CD1c-positive myeloid dendritic cell (primary cell): ENCODE results near the gene HCRTR1.
A peak's percentile ranks its signal among the peaks of the same experiment; 100 is the strongest.
"Not testable (repeated sequence)": the region's sequence is repeated elsewhere in the genome, so short reads cannot be mapped to it uniquely, and the experiment has no call there.

Experiments used
- DNase-seq: peaks from one replicate; pipeline ENCODE4 v3.0.0-alpha.2; 2016; ENCODE audit errors: extremely low spot score

HCRTR1 gene

DNA sequence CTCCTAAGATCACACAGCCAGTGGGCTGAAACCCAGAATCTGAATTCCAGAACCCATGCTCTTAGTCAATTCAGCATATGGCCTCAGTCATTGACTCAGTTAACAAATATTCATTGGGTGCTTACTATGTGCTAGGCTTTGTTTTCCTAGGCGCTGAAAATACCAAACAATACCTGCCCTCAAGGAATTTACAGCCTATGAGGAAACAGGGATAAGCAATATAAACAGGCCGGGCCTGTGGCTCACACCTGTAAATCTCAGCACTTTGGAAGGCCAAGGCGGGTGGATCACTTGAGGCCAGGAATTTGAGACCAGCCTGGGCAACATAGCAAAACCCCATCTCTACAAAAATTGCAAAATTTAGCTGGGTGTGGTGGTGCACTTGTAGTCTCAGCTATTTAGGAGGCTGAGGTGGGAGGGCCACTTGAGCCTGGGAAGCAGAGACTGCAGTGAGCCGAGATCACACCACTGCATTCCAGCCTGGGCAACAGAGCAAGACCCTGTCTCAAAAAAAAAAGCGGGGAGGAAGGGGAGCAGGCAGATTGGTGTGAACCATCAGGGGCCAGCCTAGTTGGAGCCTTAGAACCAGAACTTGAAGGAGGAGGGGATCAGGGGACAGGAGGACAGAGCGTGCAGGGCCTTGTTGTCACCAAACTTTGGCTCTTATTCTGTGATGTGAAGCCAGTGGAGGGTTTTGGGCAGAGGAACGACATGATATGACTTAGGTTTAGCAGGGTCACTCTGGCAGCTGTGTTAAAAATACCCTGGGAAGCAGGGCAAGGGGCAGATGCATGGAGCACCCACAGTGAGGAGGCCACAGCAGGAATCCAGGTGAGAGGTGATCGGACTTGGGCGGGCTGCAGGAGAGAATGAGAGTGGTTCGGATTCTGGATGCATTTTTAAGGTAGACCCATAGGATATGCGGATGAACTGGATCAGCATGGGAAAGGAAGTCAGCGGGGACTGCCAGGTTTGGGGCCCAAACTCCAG is 35.4 kb upstream of the HCRTR1 start:
- no peak for DNase-seq

DNA sequence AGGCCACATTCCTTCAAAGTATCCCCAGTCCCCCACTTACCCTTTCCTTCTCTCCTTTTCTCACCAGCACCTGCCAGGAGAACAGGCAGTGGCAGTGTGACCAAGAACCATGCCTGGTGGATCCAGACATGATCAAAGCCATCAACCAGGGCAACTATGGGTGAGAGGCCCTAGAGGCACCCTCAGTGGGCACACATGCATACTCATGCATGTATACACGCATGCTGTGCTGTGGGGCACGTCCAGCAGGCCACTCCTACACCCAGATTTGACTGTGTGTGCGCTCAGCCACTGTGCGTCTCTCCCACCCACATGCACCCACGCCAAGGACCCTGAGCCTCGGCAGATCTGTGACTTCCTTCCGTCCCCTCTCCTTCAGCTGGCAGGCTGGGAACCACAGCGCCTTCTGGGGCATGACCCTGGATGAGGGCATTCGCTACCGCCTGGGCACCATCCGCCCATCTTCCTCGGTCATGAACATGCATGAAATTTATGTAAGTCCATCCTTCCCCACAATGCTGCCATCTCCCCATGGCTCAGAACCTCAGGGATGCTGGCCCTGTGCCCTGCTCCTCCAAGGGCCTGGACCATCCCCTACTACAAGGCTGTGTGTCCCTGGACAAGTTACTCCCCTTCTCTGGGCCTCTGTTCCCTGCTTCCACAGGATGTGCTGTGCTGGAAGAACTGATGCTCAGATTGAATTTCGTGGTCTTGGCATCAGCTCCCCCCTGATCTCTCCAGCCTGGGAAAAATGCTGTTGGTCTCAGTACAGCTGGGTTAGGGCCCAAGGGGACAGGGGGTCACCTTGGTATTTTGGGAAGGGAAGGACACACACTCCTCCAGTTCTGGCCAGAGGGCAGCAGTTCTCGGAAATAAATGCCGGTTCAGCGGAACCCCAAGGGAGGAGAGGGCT is 34.2 kb upstream of the HCRTR1 start:
- no peak for DNase-seq

DNA sequence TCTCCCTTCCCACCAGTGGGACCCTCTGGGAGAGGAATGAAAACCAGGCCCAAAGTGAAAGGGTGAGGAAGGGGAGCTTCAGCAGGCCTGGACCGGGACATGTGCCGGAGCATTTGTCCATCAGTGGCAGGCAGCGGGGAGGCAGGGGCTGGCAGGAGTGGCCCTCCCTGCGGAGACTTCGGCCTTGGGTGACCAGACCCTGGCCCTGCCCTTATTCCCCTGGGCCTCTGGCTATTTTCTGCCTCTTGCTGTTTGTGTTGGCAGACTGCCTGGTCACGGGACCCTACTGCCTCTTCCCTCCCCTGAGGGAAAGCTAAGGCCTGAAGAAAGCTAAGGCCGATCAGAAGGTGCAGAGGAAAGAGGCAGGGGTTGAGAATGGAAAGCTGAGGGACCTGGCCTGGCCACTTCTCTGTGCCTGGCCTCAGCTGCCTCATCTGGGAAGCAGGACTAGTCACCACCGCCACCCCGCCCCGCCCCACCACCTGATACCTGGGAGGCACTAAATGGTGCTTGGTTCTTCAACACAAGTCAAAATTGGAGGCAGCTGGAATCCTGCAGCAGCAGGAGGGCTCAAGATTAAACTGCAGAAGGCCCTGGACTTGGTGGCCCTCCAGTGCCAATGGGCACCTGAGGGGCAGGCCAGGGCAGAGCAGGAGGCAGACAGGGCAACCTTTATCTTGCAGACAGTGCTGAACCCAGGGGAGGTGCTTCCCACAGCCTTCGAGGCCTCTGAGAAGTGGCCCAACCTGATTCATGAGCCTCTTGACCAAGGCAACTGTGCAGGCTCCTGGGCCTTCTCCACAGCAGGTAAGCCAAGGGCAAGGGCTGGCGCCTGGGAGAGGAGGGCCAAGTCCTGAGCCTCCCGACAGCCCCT is 33.3 kb upstream of the HCRTR1 start:
- no peak for DNase-seq

DNA sequence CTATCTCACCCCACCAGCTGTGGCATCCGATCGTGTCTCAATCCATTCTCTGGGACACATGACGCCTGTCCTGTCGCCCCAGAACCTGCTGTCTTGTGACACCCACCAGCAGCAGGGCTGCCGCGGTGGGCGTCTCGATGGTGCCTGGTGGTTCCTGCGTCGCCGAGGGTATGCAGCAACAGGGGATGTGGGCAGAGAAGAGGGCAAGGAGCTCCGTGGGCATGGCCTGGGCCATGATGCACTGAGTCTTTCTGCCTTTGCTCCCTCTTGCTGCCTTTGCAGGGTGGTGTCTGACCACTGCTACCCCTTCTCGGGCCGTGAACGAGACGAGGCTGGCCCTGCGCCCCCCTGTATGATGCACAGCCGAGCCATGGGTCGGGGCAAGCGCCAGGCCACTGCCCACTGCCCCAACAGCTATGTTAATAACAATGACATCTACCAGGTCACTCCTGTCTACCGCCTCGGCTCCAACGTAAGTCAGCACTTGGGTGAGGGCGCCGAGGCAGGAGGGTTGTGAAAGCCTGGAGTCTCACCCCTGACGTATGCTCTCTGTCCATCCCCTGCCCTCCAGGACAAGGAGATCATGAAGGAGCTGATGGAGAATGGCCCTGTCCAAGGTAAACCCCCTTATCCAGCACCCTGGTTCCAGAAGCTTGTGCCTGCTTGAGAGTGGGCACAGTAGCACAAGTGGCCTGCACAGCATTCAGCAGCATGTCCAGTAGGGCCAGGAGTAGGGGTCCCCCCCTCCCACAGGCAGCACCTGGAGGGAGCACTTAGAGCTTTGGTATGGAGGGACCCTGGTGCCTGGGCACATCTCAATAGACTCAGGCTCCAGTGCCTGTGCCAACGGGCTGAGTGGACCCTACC is 32.4 kb upstream of the HCRTR1 start:
- no peak for DNase-seq

DNA sequence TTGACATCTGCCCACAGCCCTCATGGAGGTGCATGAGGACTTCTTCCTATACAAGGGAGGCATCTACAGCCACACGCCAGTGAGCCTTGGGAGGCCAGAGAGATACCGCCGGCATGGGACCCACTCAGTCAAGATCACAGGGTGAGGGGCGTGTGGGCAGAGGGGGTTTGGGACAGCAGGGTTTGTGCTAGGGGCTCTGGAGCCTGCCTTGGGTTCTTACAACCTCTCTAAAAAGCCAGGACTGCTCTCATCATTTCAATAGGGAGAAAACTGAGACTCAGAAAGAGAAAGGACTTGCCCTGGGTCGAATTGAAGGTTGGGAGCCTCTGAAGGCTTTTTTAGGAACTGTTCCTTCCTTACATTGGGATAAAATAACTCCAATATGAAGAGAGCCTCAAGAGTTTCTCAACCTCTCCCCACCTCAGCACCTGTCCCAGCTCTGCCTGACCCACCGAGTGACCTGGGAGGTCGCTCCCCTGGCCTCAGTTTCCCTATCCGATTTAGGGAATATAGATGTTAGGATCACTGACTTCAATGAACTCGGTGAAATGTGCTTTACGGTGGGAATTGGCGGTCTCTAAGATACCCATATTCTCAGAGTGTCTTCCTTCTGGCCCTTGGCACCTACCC is 31.6 kb upstream of the HCRTR1 start:
- no peak for DNase-seq

DNA sequence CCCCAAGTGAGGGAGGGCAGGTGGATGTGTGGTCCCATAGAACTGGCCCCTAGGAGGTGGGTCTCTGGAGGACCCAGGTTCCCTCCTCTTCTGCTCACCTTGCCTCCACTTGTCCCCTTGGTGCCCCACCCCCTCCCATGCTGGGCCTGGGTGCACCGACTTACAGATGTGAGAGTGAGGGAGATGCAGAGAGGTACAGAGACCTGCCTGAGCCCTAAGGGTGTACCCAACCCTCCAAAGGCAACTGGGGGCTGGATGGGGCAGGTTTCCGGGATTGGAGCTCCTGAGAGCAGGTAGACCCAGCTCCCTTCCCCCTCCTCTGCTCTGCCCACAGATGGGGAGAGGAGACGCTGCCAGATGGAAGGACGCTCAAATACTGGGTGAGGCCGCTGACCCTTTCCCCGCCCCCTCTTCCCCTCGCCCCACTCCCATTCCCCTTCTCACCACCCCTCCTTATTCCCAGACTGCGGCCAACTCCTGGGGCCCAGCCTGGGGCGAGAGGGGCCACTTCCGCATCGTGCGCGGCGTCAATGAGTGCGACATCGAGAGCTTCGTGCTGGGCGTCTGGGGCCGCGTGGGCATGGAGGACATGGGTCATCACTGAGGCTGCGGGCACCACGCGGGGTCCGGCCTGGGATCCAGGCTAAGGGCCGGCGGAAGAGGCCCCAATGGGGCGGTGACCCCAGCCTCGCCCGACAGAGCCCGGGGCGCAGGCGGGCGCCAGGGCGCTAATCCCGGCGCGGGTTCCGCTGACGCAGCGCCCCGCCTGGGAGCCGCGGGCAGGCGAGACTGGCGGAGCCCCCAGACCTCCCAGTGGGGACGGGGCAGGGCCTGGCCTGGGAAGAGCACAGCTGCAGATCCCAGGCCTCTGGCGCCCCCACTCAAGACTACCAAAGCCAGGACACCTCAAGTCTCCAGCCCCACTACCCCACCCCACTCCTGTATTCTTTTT is 30.8 kb upstream of the HCRTR1 start:
- DNase-seq, result peak; percentile 55

DNA sequence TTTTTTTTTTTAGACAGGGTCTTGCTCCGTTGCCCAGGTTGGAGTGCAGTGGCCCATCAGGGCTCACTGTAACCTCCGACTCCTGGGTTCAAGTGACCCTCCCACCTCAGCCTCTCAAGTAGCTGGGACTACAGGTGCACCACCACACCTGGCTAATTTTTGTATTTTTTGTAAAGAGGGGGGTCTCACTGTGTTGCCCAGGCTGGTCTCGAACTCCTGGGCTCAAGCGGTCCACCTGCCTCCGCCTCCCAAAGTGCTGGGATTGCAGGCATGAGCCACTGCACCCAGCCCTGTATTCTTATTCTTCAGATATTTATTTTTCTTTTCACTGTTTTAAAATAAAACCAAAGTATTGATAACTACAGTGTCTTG is 30.2 kb upstream of the HCRTR1 start:
- not testable (repeated sequence) for DNase-seq

DNA sequence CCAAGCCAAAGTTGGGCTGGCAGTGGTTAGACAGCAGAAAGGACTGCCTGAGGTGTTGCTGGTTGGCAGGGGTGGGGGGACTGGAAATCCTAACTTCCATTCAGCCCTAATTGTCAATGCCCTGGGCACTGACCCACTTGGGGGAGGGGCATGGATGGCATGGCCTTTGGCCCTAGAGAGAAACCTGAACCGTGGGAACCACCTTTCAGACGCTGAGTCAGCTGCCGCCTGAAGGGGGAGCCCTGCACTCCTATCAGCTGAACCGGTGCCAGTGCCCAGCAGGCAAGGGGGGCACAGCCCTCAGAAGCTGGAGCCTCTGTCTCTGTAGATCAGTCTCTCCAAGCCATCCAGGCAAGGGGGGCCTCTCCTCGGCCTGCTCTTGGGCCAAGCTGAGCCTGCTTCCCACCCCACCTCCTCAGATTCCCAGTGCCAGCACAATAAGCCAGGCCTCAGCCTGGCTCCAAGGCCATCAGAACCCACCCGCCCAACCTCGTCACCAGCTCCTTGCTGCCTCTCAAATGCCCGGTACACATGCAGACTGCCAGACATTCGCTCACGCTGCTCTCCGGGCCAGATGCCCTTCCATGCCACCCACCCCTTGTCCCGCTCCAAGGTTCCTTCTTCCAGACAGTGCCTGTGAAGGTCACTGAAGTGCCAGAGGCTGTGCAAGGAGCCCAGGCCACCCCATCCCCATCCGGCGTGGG is 29.6 kb upstream of the HCRTR1 start:
- DNase-seq, result peak; percentile 60

DNA sequence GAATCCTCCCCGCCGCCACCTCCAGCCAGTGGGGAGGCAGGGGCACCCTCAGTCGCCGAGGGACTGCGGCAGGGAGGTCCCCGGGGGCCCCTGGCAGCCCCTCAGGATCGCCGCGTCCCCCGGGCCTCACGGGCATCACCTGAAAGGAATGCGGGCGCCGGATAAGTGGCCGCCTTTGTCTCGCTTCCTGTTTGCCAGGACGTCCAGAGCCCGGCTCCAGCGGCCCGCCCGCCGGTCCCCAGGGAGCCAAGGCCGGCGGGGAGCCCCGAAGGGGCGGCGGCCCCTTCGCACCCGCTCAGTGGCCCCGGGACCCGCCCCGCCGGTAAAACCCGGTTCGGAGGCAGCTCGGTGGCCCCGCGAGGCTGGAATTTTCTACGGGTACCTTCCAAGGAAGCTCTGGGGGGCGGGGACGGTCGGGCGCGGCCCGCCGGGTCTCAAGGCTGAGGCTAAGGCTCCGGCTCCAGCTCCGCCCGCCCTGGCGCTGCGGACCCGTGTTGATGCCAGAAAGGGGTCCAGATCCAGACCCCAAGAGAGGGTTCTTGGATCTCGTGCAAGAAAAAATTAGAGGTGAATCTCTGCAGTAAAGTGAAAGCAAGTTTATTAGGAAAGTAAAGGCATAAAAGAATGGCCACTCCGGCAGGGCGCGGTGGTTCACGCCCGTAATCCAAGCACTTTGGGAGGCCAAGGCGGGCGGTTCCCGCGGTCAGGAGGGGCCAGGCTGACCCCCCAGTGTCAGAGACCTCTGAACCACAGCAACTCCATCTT is 28.6 kb upstream of the HCRTR1 start:
- no peak for DNase-seq

DNA sequence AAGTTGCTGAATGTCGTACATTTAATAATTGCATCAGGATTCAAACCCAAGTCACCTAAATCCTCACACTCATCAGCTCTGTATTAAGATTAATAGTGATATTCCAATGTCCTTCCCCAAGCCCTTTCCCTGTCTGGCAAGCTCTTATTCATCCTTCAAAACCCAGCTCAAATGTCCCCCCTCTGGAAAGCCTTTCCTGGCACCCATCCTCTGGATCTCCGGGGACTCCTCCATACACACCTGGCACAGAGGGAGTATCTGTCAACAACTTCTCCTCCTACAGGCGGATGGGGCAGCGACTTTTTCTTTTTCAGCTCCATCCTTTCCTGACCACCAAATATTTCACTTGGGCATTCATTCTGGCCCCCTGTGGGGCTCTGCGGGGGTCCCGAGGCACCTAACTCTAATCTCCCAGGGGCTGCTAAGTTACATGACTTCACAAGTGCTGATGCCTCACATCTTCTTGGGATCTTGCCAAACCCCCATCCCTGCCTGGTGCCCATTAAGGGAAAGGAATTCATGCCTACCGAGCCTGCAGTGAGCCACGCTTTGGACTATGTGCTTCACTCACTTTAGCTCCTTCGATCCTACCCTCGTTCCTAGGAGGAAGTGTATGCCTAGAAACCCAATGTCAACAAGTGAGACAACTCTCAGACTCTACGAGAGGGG is 25.9 kb upstream of the HCRTR1 start:
- no peak for DNase-seq

DNA sequence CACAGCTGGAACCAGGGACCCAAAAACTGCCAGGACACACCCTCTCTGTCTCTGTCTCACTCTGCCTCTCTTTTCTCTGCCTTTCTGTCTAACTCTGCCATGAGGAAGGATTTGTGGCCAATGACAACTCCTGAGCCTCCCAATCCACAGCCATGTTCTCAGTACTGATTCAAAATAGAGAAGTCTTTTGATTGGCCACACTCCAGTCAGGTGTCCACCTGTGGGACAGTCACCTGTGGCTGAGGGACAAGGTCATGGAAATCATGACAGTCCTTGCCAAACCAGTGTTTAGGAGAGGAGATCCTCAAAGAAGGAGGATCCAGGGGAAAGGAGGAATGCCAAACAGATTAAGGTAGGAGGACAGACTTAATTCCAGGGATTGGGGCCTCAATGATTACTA is 25.4 kb upstream of the HCRTR1 start:
- no peak for DNase-seq

DNA sequence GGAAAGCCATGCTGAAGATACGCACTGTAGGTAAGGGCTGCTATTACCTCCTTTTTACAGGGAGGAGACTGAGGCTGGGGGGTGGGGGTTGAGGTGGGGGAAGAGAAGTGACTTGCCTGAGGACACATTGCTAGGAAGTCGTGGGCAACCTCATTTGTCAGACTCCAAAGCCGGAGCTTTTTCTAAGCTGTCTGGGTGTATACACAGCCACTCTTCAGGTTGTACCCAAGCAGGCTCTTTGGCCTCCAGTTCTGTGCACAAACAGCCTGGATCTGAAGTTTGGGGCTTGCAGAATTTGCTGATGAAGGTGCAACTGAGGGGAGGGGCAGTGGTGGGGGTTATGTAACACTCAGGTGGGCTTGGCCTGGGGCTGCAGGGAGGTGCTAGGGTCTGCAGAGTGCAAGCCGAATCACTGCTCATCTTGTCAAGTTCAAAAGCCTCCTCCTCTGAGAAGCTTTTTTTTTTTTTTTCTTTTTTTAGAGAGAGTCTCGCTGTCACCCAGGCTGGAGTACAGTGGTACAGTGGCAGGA is 24.3 kb upstream of the HCRTR1 start:
- DNase-seq, result no peak

DNA sequence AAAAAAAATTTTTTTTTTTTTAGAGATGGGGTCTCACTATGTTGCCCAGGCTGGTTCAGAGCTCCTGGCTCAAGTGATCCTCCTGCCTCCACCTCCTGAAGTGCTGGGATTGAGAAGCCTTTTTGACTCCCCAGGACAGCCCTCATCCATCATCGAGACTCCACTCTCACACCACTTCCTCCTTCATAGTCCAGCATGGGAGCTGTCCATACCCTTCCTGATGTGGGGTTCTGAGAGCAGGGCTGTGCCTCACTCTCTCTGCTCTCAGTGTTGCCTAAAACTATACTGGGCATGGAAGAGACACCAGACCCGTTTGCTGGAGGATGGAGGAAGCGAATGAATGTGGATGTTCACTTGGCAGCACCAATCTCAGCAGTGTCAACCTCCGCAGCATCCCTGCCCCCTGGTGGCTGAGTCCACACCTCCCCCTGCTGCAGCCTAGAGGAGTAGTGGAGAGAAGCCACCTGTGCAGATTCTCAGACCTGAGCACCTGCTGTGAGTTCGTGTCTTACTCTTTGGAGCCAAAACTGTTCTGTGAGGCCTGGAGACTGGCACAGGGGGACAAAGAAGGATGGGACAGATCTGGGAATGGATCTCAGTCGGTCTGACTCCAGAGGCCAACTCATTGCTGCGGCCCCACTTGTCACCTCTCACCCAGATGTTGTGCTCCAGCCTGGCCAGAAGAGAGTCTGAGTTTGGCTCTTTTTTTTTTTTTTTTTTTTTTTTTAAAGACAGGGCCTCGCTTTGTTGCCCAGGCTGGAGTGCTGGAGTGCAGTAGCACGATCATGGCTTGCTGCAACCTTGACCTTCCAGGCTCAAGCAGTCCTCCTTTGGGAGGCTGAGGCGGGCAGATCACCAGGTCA is 23.5 kb upstream of the HCRTR1 start:
- peak; percentile 79 for DNase-seq

DNA sequence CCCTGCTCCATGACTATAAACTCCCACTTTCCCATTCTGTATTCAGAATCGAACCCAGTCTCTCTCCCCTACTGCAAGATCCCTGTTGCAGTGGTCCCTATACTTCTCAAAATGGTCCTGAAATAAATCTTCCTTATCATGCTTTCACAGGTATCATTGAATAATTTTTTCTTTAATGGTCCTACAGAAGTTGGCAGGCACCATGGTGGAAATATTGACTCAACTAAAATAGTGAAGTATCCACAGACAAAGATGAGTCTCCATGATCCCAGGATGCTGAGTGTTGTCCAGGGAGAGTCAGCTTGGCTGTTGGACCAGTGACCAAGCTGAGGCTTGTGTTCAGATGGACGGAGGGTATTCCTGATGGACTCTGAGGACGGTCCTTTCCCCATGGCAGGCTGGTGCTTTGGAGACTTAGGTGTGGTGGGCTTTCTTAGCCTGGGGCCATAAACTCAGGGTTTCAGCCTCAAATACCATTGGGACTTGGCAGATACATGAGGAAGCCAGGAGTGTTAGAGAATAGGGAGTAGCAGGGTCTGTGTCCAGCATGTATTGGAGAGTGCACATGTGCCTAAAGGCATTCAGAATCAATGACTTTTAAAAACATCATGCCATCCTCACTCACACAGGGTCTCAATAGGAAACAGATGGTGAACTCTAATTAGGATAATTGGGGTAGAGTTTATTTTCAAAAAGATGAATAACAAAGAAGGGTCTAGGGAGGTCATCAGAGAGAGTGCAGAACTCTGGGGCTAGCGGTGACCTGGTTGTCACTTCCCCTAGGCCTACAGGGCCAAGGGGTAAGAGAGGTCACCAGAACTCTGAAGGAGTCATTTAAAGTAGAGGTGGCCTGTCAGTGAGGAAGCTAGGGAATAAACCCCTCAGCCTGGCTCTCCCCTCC is 21.4 kb upstream of the HCRTR1 start:
- DNase-seq, result peak; percentile 18

DNA sequence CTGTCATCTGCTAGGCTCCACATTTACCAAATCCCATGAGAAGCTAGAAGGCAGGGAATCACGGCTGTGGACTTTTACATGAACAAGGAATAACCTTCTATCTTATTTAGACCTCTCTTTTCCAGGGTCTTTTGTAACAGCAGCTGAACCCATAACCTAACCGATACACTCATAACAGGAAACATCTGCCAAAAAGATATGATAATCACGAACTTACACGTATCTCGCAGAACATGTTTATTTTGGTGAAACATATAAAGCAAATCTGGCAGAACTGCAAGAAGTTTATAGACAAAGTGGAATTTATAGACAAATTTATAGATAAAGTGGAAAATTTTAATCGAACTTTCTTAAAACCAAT is 20.8 kb upstream of the HCRTR1 start:
- DNase-seq, result no peak
